Fibroblast of skin of right quadriceps (primary cell): ENCODE measurements around the gene HDLBP.

Experiments
- DNase-seq: peaks from one replicate; pipeline ENCODE4 v3.0.0-alpha.2; 2013

HDLBP gene

GRCh38 chr2:241189093-241189855 lies 126.2 kb downstream of the HDLBP start:
- DNase-seq: no peak

GRCh38 chr2:241188361-241189092 lies 126.9 kb downstream of the HDLBP start, which contains the start of gene ANO7:
Gene ANO7, plus strand, starts transcription at chr2:241188677. Its CDS starts 1,387 bp downstream, at chr2:241190064.
- DNase-seq: no peak

- no peak for DNase-seq
These were observed 127.6 kb downstream of the HDLBP start for GRCh38 chr2:241187918-241188234.

GRCh38 chr2:241187101-241187917 lies 128.2 kb downstream of the HDLBP start:
- DNase-seq: no peak

- no peak for DNase-seq
These were observed 129.5 kb downstream of the HDLBP start for GRCh38 chr2:241185961-241186360.

GRCh38 chr2:241184901-241185300 lies 130.6 kb downstream of the HDLBP start:
- DNase-seq: no peak

- no peak for DNase-seq
These were observed 132.3 kb downstream of the HDLBP start for GRCh38 chr2:241183221-241183620.

- no peak for DNase-seq
These were observed 132.8 kb downstream of the HDLBP start for GRCh38 chr2:241182531-241183133.

GRCh38 chr2:241182126-241182525 lies 133.3 kb downstream of the HDLBP start:
- DNase-seq: no peak

- no peak for DNase-seq
These were observed 135.0 kb downstream of the HDLBP start for GRCh38 chr2:241180495-241180894.

- DNase-seq: peak; percentile 5
These were observed 135.6 kb downstream of the HDLBP start for GRCh38 chr2:241179899-241180298.

- no peak for DNase-seq
These were observed 136.5 kb downstream of the HDLBP start for GRCh38 chr2:241178961-241179360.

- no peak for DNase-seq
These were observed 137.7 kb downstream of the HDLBP start for GRCh38 chr2:241177526-241178334.
